Cardiac muscle cell (in vitro differentiated cells and primary cell): ENCODE results near the gene NAP1L4. TPM values are rescaled to one million over a fixed set of nuclear protein-coding genes. Genes with fewer than 3 reads are reported as not detected.

ENCODE experiments used
- DNase-seq, 2 donors: peaks; one replicate each; pipeline versions ENCODE4 v3.0.0 to v3.0.0-alpha.2; 2010 to 2017; ENCODE audit warnings: low read depth in 1 of 2, low spot score in 1 of 2
- H3K27ac ChIP-seq: fragments of 200-600 bp; sonication (generic); 2 replicates; pipeline ENCODE4 v1.5.1; 2016
- H3K27me3 ChIP-seq: fragments of 200-600 bp; sonication (generic); 2 replicates; pipeline ENCODE4 v1.6.0; 2016; ENCODE audit warnings: control low read depth
- H3K36me3 ChIP-seq: fragments of 200-600 bp; sonication (generic); 2 replicates; pipeline ENCODE4 v1.5.1; 2016; ENCODE audit warnings: control low read depth
- H3K4me1 ChIP-seq: fragments of 200-600 bp; sonication (generic); 2 replicates; pipeline ENCODE4 v1.8.1; 2017; ENCODE audit warnings: low read depth, mild to moderate bottlenecking, mixed run types
- H3K4me3 ChIP-seq: fragments of 200-600 bp; sonication (generic); 2 replicates; pipeline ENCODE4 v1.5.1; 2016; ENCODE audit warnings: mild to moderate bottlenecking
- H3K9me3 ChIP-seq: fragments of 200-600 bp; sonication (generic); 2 replicates; pipeline ENCODE4 v1.5.1; 2017; ENCODE audit warnings: low read depth, mild to moderate bottlenecking, control low read depth
- CTCF ChIP-seq: IDR thresholded peaks from 2 replicates; pipeline ENCODE4 v1.5.1; 2012; ENCODE audit warnings: low read depth, mild to moderate bottlenecking, low read length
- polyA plus RNA-seq: library from polyadenylated mRNA; unstranded; fragments of >200 nt; fragmentation: Nextera tagmentation; extraction: Ambion mirVana; gene quantifications from 2 replicates; pipeline ENCODE4 v1.2.1, GENCODE V29; 2016
- total RNA-seq: library from RNA; depleted of rRNA; stranded (reverse); fragments of >200 nt; gene quantifications from 2 replicates; pipeline ENCODE4 v1.2.3, GENCODE V29; 2016

NAP1L4 gene
- total and polyA plus RNA-seq, 2 experiments from 2014 or later = 132 to 254 TPM

- H3K4me1 ChIP-seq = peaks cover 6% of the 10 kb centered on the region
- no peaks in the 10 kb centered on the region for H3K36me3 ChIP-seq
- H3K9me3 ChIP-seq = no peaks in the 10 kb centered on the region
- DNase-seq = no peak
- TF ChIP-seq CTCF = no peak
- H3K4me3 ChIP-seq = no peak overlapping the region
- no peaks in the 10 kb centered on the region for H3K27me3 ChIP-seq
- H3K27ac ChIP-seq = no peak overlapping the region
Observed at GRCh38 chr11:2995031-2995561, 3.0 kb upstream of the NAP1L4 start.

GRCh38 chr11:2994336-2994730, 2.2 kb upstream of the NAP1L4 start:
- Histone ChIP-seq H3K4me3 (no peak overlapping the region), H3K36me3 (no peaks in the 10 kb centered on the region), H3K4me1 (peaks cover 14% of the 10 kb centered on the region), H3K27me3 (no peaks in the 10 kb centered on the region), H3K27ac (no peak overlapping the region), H3K9me3 (no peaks in the 10 kb centered on the region)
- TF ChIP-seq CTCF = no peak
- no peak for DNase-seq

GRCh38 chr11:2992997-2993325, 832 bp upstream of the NAP1L4 start:
- Histone ChIP-seq H3K27me3 (no peaks in the 10 kb centered on the region), H3K4me3 (peak overlapping the region; percentile 87), H3K27ac (peak overlapping the region; percentile 5), H3K36me3 (no peaks in the 10 kb centered on the region), H3K4me1 (peaks cover 22% of the 10 kb centered on the region), H3K9me3 (no peaks in the 10 kb centered on the region)
- TF ChIP-seq CTCF = no peak
- DNase-seq = no peak

- Histone ChIP-seq H3K4me1 (peaks cover 22% of the 10 kb centered on the region), H3K27ac (peak overlapping the region; percentile 93), H3K27me3 (no peaks in the 10 kb centered on the region), H3K9me3 (no peaks in the 10 kb centered on the region), H3K36me3 (no peaks in the 10 kb centered on the region), H3K4me3 (peak overlapping the region; percentile 87)
- no peak for TF ChIP-seq CTCF
- peak; percentile 65 to 86 for DNase-seq
Observed at GRCh38 chr11:2991452-2992233, 486 bp downstream of the NAP1L4 start.

GRCh38 chr11:2990617-2991451, 1.3 kb downstream of the NAP1L4 start:
- Histone ChIP-seq H3K36me3 (no peaks in the 10 kb centered on the region), H3K27ac (peak overlapping the region; percentile 93)
- DNase-seq = peak in 1 of 2 donors; percentile 30

More at GRCh38 chr11:2990617-2991451, 1.3 kb downstream of the NAP1L4 start:
- Histone ChIP-seq H3K4me3 (peak overlapping the region; percentile 87), H3K27me3 (no peaks in the 10 kb centered on the region), H3K4me1 (peaks cover 22% of the 10 kb centered on the region), H3K9me3 (no peaks in the 10 kb centered on the region)
- no peak for TF ChIP-seq CTCF
